Glutamatergic neuron (in vitro differentiated cells): ENCODE data around the gene VPS13C. TPM values are rescaled to one million over a fixed set of nuclear protein-coding genes. Genes with fewer than 3 reads are reported as not detected.

Source experiments
- DNase-seq: peaks from one replicate; pipeline ENCODE4 v3.0.0; 2022
- H3K27ac Mint-ChIP-seq: one replicate; pipeline ENCODE4 v1.8.0; 2020; ENCODE audit warnings: mild to moderate bottlenecking, mixed read lengths, inconsistent platforms; ENCODE audit not compliant: unreplicated experiment
- H3K27me3 Mint-ChIP-seq: one replicate; pipeline ENCODE4 v1.8.0; 2020; ENCODE audit warnings: mild to moderate bottlenecking, moderate library complexity, mixed read lengths, inconsistent platforms; ENCODE audit not compliant: unreplicated experiment
- H3K36me3 Mint-ChIP-seq: one replicate; pipeline ENCODE4 v1.8.0; 2020; ENCODE audit warnings: mild to moderate bottlenecking, mixed read lengths, inconsistent platforms; ENCODE audit not compliant: unreplicated experiment
- H3K4me1 Mint-ChIP-seq: one replicate; pipeline ENCODE4 v1.8.0; 2020; ENCODE audit warnings: mild to moderate bottlenecking, low read depth, mixed read lengths, inconsistent platforms; ENCODE audit not compliant: unreplicated experiment
- H3K4me3 Mint-ChIP-seq: one replicate; pipeline ENCODE4 v1.8.0; 2020; ENCODE audit warnings: mild to moderate bottlenecking, mixed read lengths, inconsistent platforms; ENCODE audit not compliant: unreplicated experiment
- H3K9me3 Mint-ChIP-seq: one replicate; pipeline ENCODE4 v1.8.0; 2020; ENCODE audit warnings: mild to moderate bottlenecking, moderate library complexity, mixed read lengths, inconsistent platforms; ENCODE audit not compliant: unreplicated experiment
- total RNA-seq: library from RNA; stranded (reverse); fragmentation: NEBNext Ultra II Directional; extraction: Animal tissue kit (Norgen Biotek cat#: 25700); gene quantifications from one replicate; pipeline ENCODE4 v1.2.1, GENCODE V29; 2021; ENCODE audit not compliant: unreplicated experiment
- TF ChIP-seq, protein P1 (sequence below): fragments of 200-600 bp; sonication (generic); IDR thresholded peaks from one replicate; pipeline ENCODE4 v1.5.0; 2021; ENCODE audit not compliant: partially characterized antibody, unreplicated experiment

VPS13C gene
- total RNA-seq, 1 donor from 2014 or later: 93.8 TPM

DNA sequence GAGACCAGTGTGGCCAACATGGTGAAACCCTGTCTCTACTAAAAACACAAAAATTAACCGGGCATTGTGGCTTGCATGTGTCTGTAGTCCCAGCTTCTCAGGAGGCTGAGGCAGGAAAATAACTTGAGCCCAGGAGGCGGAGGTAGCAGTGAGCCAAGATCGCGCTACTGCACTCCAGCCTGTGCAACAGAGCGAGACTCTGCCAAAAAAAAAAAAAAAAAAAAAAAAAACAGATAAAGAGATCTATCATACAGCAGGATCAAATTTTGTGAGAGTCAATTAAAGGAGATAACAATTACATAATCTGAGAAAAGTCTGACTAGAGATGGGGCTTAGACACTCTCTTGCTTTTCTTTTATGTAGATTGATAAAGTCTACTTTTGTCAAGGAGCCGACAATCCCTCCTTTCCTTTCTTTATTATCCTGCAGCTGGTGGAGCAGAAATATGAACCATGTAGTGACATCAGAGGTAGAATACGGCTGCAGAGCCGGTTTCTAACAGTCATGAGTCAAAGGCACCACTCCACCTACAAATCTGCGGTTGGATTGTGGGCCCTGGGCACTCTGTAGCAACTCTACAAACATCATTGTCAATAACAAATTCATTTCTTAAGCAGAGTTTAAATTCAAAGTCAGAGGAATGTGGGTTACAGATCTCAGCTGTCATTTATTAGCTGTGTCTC is 15.5 kb upstream of the VPS13C start:
- H3K9me3 Mint-ChIP-seq: no peaks in the 10 kb centered on the region
- no peaks in the 10 kb centered on the region for H3K4me1 Mint-ChIP-seq
- no peak overlapping the region for H3K4me3 Mint-ChIP-seq
- no peaks in the 10 kb centered on the region for H3K36me3 Mint-ChIP-seq
- DNase-seq: no peak
- H3K27ac Mint-ChIP-seq: no peak overlapping the region
- peaks cover 2% of the 10 kb centered on the region for H3K27me3 Mint-ChIP-seq
- TF ChIP-seq, protein P1, sequence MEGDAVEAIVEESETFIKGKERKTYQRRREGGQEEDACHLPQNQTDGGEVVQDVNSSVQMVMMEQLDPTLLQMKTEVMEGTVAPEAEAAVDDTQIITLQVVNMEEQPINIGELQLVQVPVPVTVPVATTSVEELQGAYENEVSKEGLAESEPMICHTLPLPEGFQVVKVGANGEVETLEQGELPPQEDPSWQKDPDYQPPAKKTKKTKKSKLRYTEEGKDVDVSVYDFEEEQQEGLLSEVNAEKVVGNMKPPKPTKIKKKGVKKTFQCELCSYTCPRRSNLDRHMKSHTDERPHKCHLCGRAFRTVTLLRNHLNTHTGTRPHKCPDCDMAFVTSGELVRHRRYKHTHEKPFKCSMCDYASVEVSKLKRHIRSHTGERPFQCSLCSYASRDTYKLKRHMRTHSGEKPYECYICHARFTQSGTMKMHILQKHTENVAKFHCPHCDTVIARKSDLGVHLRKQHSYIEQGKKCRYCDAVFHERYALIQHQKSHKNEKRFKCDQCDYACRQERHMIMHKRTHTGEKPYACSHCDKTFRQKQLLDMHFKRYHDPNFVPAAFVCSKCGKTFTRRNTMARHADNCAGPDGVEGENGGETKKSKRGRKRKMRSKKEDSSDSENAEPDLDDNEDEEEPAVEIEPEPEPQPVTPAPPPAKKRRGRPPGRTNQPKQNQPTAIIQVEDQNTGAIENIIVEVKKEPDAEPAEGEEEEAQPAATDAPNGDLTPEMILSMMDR: no peak

DNA sequence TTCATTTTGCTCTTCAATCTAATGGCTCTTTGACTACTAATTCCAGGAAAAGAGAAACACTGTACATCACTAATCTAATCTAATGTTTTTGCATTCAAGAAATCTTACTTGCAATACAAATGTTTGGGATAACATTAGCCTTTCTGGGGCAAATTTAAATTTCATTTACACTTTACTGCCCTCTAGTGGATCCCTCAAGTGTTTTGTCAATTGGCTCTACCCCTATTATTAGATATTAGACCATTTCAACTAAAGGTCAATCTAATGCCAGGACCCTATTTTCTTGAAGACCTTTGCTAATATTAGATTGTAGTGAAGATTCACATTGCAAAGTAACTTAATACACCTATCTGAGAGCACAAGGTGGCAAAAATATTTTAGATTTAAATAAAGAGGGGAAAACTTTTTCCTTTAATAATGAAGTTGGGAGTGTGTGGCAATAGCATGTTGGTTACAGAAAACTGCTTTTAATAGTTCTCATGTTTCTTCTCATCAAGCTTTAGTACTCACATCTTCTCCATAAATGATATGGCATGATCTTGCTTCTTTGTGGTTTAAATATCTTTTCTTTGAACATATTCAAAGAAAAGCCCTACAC is 11.6 kb upstream of the VPS13C start:
- H3K4me3 Mint-ChIP-seq: no peak overlapping the region
- H3K36me3 Mint-ChIP-seq: peaks cover 8% of the 10 kb centered on the region
- DNase-seq: no peak
- peaks cover 5% of the 10 kb centered on the region for H3K4me1 Mint-ChIP-seq
- peaks cover 11% of the 10 kb centered on the region for H3K27me3 Mint-ChIP-seq
- H3K9me3 Mint-ChIP-seq: peaks cover 8% of the 10 kb centered on the region
- H3K27ac Mint-ChIP-seq: no peak overlapping the region
- TF ChIP-seq, protein P1: peak; percentile 79

DNA sequence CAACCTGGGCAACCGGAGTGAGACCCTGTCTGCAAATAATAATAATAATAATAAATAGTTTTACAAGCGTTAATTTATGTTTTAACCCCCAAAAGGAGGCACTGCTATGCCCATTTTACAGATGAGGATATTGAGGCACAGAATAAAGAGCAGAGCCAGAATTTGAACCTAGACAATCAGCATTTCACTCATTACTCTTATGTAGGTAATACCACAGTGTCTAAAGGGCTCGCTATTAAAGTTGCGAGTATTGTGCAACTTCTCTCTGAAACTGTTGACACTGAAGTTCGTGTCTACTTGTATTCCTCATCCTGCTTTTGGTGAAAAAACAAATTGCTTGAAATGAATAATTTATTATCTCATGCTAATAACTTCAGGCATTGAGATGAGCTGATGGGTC is 9.3 kb upstream of the VPS13C start:
- peaks cover 8% of the 10 kb centered on the region for H3K36me3 Mint-ChIP-seq
- H3K4me3 Mint-ChIP-seq: no peak overlapping the region
- no peak for DNase-seq
- peaks cover 9% of the 10 kb centered on the region for H3K27me3 Mint-ChIP-seq
- H3K9me3 Mint-ChIP-seq: peaks cover 8% of the 10 kb centered on the region
- H3K27ac Mint-ChIP-seq: no peak overlapping the region
- TF ChIP-seq, protein P1: no peak
- H3K4me1 Mint-ChIP-seq: peaks cover 5% of the 10 kb centered on the region

DNA sequence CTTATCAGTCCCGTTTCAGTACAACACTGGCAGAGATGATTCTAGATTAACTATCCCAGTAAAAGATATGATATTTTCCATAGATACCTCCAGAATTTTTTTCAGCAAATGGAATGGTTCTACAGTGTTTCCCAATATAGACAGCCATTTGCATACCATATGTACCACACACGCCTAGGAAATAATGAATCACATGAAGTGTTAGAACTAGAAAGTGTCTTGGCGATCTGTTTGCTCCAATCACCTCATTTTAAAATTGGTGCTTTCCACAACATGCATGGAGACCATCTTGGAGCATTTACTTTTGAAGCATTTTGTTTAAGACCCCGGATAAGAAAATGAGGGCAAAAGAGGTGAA is 8.5 kb upstream of the VPS13C start:
- peaks cover 8% of the 10 kb centered on the region for H3K36me3 Mint-ChIP-seq
- DNase-seq: no peak
- TF ChIP-seq, protein P1: no peak
- peaks cover 5% of the 10 kb centered on the region for H3K4me1 Mint-ChIP-seq
- peak overlapping the region; percentile 28 for H3K27ac Mint-ChIP-seq
- H3K9me3 Mint-ChIP-seq: peaks cover 8% of the 10 kb centered on the region
- peaks cover 9% of the 10 kb centered on the region for H3K27me3 Mint-ChIP-seq
- H3K4me3 Mint-ChIP-seq: peak overlapping the region; percentile 81

DNA sequence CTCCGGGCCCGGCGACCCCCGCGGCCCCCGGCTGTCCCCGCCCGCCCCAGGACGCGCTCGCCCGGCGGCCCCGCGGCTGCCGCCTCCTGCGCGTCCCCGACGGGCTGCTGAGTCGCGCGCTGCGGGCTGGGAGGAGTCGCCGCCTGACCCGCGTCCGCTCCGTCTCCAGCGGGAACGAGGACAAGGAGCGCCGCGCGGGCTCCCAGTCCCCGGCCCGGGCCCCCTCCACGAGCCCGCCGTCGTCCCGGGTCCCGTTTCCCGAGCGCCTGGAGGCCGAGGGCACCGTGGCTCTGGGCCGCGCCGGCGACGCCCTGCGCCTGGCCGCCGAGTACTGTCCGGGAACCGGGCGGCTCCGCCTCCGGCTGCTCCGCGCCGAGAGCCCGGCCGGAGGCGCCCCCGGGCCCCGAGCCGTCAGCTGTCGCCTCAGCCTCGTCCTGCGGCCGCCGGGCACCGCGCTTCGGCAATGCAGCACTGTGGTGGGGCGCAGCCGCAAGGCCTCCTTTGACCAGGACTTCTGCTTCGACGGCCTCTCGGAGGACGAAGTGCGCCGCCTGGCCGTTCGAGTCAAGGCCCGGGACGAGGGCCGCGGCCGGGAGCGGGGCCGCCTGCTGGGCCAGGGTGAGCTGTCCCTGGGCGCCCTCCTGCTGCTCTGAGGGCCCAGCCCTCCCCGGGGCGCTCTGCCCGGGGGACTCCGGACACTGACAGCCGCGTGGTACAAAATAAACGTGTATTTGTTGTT is 8.0 kb upstream of the VPS13C start:
- TF ChIP-seq, protein P1: no peak
- H3K27ac Mint-ChIP-seq: no peak overlapping the region
- peak overlapping the region; percentile 81 for H3K4me3 Mint-ChIP-seq
- H3K9me3 Mint-ChIP-seq: peaks cover 8% of the 10 kb centered on the region
- DNase-seq: peak; percentile 60
- H3K27me3 Mint-ChIP-seq: peaks cover 9% of the 10 kb centered on the region
- H3K4me1 Mint-ChIP-seq: peaks cover 5% of the 10 kb centered on the region
- H3K36me3 Mint-ChIP-seq: peaks cover 8% of the 10 kb centered on the region
